ENCODE results near the gene CIROP.
A peak's percentile ranks its signal among the peaks of the same experiment; 100 is the strongest.

The CIROP gene

DNA sequence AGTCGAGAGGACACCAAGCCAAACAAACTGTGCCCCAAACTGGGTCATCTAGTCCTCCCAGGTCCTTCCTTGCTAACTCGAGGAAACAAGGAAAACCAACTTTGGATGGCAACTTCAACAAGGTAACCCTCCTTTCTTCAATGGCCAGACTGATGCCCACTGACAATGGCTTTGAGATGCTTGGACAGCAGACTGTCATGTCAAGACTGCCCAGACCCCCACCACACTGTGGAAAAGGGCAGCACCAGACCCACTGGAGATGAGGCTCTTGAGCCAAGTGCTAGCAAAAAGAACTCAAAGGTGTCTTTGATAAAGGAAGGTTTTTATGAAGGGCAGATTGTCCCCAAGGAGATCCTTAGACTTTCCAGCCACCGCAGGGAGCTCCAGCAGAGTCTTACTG is 38.4 kb downstream of the CIROP start:
- DNase-seq: no peak

DNA sequence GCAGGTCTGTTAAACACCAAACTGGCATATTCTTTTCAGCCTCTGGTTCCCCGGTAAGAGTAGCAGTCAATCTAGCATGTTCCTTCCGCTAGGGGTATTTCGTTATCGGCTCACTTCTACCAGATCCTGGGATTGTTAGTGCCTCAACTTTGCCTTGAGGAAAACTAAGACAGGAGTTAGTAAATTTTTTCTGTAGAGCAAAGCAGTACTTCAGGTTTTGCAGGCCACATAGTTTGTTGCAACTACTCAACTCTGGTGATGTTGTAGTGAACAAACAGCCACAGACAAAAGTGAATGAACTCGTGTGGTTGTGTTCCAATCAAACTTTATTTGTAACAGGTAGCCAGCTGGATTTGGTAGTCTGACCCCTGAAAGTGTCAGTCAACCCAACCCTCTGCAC is 41.2 kb downstream of the CIROP start:
- DNase-seq: no peak

DNA sequence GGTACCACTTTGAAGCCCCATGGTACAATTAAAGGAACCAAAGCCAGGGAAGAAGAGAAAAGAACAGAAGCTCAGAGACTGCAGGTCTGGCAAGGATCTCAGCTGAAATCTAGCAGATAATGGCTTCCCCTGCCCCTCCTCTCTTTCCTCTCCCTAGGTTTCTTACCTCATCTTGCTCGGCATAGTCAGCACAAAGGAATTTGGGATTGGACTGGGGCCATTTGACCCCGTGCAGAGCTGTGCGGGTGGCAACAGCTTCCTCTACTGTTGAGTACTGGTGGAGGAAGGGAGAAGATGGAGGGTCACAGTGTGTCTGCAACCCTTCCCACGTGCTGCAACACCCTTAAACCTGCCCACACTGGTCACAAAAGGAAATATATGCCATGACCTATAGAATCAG is 42.8 kb downstream of the CIROP start:
- no peak for DNase-seq

DNA sequence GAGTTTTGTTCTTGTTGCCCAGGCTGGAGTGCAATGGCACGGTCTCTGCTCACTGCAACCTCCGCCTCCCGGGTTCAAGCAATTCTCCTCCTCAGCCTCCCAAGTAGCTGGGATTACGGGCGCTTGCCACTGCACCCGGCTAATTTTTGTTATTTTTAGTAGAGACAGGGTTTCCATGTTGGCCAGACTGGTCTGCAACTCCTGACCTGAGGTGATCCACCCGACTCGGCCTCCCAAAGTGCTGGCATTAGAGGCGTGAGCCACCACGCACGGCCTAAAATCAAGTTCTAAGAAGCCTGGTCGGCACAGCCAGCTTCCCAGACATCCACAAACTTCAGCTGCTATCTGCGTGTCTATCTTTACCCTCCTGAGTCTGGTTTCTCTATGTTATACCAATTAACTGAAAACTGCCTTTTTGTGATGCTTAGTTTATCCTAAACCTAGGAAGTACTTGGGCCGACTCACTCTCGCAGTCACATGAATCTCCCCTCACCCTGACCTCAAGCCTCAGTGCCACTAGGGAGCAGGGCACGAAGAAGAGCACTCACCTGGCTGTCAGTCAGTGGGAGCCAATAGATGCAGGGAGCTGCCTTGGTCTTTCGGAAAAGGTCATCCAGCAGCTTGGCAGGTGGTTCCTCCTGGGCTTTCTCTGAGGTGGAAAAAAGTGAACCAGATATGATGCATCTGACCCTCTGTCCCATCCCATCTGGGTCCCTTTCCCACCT is 44.1 kb downstream of the CIROP start:
- DNase-seq: no peak

DNA sequence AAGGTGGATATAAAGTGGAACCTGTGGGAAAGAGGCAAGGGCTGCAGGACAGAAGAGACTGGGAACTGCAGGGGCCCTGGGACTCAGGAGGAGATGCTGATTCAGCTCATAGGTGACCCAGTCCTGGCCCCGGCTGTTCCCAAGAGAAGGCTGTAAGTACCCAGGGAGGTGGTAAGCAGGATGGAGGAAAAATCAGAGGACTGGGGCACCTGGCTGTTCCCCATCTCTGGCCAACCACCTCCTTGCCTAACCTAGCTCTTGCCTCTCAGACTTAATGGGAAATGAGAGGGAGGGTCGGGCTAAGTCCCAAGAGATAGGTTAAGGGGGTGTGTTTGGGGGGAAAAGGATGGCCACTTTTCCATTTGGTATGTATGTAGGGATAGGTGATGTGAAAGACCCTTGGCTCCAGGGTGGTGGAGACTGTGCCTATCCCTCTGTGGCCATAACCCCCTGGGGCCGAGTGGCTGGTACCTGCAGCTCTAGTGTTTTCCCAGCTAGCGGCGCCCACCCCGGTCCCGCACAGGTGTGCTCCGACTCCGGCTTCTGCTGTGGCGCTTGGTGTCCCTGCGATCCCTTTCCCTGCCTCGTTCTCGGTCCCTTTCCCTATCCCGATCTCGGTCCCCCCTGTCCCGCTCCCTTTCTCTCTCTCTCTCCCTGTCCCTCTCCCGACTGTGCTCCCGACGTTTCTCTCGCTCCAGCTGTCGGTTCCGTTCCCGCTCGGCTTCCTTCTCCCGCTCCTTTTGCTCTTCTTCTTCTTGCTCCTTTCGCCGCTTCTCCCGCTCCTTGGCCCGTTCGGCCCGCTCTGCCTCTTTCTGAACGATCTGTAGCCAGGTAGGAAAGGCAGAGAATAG is 45.9 kb downstream of the CIROP start:
- DNase-seq: no peak

DNA sequence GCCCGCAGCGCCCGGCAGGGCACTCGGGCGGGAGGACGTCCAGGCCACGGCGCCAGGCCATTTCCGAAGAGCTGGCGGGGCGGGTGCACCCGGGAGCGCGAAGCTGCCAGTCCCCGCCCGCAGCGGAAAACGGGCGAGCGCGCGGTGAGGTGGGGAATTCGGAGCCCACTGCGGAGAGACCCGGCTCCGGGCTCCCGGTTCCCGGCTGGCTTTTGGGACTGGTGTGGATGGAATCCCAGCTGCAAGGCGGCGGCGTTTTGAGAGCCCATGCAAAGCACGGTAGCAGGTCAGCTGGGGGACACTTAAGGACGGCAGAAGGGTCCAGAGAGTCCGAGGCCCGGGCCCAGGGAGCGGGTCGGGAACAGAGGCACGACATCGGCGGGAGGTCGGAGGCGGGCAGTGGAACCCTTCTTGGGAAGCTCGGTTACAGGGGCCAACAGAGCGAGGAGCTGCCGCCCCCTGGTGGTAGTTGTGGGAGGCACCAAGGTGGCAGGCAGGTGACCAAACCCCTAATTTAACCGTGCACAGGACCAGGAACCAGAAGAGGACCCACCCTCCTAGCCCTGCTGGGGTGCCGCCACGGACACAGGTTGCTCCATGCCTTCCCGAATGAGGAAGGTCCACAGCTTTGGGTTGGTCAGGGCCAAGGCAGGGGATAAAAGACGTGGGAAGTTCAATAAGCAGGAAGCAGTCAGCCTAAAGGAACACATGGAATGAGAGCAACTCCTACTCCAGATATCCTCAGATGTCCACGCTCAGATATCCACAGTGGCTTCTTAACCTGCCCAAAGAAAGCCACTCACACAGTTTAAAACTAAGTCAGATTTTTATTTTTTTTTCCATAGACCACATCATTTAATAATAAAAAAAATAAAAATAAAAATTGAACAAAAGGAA is 46.8 kb downstream of the CIROP start:
- DNase-seq: peak; percentile 81

DNA sequence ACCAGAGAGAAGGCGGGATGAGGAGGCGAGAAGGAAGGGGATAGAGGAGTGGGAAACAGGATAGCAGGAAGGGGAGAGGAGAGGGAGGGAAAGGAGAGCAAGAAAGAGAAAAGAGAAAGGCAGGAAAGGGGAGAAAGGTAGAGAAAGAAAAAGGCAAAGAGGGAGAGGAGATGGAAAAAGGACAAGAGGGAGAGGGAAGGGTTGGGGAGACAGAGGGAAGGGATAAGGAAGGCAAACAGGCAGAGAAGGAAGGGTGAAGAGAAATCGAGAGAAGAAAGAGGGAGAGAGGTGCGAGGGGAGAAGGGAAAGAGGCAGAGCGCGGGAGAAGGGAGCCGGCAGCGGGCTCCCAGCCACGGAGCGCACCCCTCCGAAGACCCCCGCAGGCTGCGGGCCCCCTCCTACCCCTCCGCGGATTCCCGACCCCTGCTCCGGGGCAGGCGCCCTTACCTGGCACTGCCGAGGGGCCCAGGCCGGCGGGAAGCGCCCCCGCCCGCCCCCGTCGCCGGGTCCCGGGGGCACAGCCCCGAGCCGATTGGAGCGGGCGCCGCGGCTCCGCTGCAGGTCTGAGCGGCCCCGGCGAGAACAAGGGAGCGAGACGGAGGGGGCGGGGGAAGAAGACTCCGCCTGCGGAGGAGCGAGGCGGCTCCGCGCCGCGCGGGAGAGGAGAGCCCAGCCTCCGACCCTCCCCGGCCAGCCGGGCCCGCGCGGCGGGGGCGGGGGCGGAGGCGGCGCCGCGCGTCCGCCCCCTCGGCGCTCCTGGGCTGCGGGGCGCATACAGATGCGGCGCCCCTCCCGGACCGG is 47.6 kb downstream of the CIROP start, which contains the start of gene CDH24:
Gene CDH24 (minus strand): TSS at position 565 of the 801 bp plus-strand sequence. CDS start 1,787 bp downstream, outside the sequence.
- DNase-seq: peak; percentile 83

DNA sequence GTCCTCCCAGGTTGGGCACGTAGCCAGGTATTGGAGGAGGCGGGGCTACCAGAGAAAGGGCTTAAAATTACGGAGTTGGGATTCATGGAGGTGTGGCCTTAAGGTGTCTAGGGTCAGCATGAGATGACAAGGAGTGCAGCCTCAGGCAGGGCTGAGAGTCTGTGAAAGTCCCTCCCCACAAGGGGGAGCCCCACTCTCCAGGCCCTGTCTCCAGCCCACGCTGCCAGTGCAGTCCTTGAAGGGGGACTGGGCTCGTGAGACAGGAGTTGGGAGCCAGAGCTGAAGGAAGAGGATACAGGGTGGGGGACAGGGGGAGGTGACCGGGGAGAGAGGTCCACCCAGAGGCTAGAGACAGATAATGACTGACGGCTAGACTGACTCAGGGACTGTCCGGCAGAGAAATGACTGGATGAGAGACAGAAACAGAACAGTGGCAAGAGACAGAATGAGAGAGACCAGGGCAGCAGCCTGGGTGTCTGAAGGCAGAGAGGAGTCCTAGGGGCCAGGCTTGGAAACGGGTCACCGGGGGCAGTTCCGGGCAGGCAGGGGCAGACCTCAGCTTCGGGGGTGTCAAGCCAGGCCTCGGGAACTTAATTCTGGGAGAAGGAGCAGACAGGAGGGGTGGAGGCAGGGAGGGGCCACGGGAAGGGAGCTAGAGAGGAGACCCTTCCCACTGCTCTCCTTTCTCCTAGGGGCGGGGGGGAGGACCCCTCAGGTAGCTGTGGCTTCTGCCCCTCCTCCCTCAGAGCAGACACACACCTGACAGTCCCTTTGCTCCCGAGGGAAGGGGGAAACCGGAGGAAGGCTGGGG is 48.4 kb downstream of the CIROP start:
- DNase-seq: peak; percentile 83

DNA sequence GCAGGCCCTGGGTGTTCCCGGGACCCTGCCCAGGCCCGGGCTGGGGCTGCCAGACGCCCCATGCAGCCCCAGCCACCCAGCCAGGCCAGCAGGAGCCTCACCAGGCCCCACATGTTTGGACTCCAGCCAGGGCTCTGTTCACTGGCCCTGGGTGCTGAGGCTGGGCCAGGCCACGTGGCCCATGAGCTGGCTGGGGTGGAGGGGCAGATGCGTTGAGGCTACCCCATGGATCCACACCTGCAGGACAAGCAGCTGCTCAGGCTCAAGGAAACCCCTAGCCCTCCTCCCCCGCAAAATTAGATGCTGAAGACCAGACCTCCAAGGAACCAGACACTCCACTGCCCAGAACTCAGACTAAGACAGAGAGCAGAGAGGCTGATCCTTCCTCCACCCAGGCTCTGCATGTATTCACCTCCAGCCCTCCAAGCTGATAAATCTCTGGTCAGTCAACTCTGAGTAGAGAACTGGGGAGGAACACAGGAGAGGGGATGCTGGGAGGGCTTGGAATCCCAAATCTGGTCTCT is 49.1 kb downstream of the CIROP start:
- DNase-seq: peak; percentile 82

DNA sequence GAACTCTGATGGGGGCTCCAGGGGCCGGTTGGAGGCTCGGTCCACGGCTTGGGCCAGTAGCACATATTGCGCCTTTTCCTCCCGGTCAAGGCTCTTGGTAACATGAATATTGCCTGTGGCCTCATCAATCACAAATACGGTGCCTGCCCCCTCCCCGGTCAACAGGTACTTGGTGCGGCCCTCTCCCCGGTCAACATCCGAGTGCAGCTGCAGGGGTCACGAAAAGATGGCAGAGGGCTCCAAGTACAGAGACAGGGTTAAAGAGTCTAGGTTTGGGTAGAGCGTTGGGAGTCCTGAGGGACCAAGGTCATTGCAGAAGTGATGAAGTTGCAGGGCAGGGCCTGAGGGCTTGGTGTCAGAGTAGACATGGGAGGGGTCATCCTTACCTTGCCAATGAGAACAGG is 49.6 kb downstream of the CIROP start:
- no peak for DNase-seq

DNA sequence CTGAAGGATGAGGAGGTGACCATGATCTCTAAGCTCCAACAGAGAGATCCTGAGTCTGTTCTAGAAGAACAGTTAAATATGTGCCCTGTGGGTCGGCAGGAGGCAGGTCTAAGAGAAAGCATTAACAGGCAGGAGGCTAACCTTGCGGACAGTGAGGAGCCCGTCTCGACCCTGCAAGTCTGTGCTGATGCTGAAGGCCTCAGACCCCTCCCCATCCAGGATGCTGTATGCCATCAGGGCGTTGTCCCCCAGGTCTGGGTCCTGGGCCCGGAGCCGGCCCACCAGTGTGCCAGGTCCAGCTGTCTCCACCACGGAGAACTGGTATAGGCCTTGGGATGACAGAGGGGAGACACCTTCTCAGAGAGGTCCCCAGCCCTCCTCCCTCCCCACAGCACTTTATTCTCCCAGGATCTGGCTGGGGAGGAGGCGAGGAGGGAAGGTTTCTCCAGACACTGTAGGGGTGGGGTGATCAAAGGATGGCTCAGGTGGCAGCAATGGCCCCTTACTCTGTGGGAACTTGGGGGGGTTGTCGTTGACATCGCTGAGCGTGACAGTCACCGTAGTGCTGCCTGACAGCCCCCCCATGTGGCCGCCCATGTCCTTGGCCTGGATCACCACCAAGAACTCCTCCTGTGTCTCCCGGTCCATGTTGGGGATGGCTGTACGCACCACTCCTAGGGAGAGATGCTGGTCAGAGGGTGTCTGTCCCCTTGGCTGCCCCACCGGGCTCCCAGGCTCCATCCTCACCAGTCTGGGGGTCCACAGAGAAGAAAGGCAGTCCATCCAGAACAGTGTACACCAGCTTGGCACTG is 50.6 kb downstream of the CIROP start:
- DNase-seq: no peak

DNA sequence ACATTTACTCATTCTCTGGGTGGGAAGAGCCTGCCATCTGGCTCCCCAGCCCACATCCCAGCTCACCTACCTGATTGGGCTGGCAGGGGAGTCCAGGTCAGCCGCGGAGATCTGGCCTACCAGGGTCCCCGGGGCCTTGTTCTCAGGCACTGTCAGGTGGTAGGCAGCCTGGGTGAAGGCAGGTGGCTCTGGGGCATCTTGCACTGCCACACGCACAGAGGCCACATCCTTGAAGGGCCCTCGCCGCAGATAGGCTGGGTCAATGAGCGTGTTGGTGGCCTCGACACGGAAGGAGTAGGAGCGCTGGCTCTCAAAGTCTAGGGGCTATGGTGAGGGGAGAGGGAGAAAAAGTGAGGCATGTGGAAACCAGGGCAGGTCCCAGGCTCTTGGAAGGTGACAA is 51.4 kb downstream of the CIROP start:
- no peak for DNase-seq

DNA sequence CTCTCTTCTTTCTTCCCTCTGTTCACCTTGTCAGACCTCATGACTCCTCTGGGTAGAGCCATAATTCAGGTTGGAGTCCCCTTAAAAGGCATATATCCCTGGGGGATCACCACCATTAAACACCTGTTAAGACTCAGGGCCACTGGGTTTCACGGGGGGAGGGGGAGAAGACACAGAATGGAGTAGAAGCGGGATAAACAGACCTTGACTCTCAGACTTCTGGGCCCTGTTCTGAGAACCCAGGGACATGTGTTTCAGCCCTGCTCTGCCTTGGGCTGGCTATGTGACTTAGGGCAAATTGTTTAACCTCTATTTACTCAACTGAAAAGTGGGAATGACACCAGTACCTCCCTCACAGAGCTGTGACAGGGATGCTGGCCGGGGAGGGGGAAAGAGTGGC is 52.1 kb downstream of the CIROP start:
- no peak for DNase-seq

DNA sequence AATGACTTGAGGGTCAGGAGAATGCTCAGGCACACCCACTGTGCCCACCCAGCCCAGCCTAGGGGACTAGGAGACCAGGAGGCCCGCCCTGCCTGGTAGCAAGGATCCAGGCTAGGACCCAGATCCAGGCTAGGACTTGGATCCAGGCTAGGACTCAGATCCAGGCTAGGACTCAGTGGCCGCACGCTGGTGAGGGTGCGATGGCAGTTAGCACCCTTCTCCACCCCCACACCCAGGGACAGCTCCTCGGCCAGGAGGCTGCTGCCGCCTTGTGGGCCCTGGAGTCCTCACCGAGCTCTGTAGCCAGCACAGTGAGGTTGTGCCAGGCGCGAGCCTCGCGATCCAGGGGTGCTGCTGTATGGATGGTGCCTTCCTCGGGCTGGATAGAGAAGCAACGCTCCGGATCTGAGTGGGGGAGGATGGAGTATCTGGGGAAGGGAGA is 52.6 kb downstream of the CIROP start:
- DNase-seq: peak; percentile 13

DNA sequence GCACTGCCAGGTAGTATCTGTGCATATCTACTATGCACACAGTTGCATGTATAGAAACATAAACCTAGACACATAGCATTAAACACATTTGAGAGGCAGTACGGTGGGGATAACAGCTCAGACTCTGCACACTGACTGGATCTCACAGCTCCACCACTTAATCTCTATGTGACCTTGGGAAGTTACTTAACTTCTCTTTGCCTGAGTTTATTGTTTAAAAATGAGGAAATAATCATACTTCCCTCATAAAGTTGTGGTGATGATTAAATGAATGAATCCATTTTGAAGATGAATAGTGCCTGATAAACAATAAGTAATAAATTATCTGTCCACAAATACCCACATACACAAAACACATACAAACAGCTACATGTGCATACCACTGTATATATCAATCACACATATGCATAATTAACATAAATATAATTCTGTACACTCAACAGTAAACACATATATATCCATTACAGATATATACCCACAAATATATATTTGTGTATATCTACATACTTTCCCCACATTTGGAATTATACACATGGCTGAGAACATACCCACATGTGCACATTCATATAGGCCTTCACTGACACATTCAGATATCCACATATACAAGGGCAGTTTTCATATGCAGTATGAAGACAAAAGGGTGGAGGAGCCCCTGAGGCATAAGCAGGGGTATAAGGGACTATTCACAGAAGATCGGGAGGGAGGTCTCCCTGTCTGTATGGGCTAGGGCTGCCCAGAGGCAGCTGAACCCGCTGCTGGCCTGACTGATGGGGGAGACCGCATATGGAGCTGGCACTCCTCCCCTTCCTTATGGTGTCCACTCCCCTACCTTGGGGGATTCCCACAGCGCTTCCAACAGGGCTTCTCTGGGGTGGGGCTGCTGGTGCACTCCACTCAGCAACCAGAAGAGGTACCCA is 53.4 kb downstream of the CIROP start:
- DNase-seq: no peak

All from RPMI8226 (cell line).